Kidney (tissue), 14 donors: Measurements from ENCODE around the gene MAML1. TPM values are rescaled to one million over a fixed set of nuclear protein-coding genes. Genes with fewer than 3 reads are reported as not detected.

Experiments
- DNase-seq, 5 donors: peaks; one replicate each; pipeline ENCODE4 v3.0.0-alpha.2; 2013 to 2020
- FAIRE-seq: peaks from 2 replicates; lab custom pipeline; 2012; peaks lifted over from hg19 to GRCh38; lab: Jason Lieb, UNC
- H3K27ac ChIP-seq, 2 donors: one replicate each; pipeline ENCODE4 v1.7.0; 2013; ENCODE audit warnings: low read depth in 2 of 2, low read length in 2 of 2, inconsistent platforms in 1 of 2
- H3K27me3 ChIP-seq: one replicate; pipeline ENCODE4 v1.7.1; 2013; ENCODE audit warnings: low read length, inconsistent platforms; ENCODE audit not compliant: control insufficient read depth, insufficient read depth
- H3K36me3 ChIP-seq, 3 donors: one replicate each; pipeline versions ENCODE4 v1.7.0 to v1.7.1; 2013; ENCODE audit warnings: low read length in 3 of 3, control low read depth in 1 of 3, inconsistent platforms in 1 of 3; ENCODE audit not compliant: insufficient read depth in 3 of 3, control insufficient read depth in 2 of 3
- H3K4me1 ChIP-seq, 3 donors: one replicate each; pipeline versions ENCODE4 v1.7.0 to v1.7.1; 2013; ENCODE audit warnings: low read length in 3 of 3, inconsistent platforms in 1 of 3, low read depth in 1 of 3; ENCODE audit not compliant: control insufficient read depth in 2 of 3, insufficient read depth in 2 of 3
- H3K4me3 ChIP-seq, 3 donors: one replicate each; pipeline versions ENCODE4 v1.7.0 to v1.8.1; 2013; ENCODE audit warnings: low read length in 3 of 3, control low read depth in 1 of 3, inconsistent platforms in 1 of 3
- H3K9ac ChIP-seq, 3 donors: one replicate each; pipeline versions ENCODE4 v1.7.0 to v1.7.1; 2013; ENCODE audit warnings: low read length in 3 of 3, control low read depth in 1 of 3, inconsistent platforms in 1 of 3
- H3K9me3 ChIP-seq, 3 donors: one replicate each; pipeline versions ENCODE4 v1.7.0 to v1.7.1; 2013; ENCODE audit warnings: low read length in 3 of 3, control low read depth in 1 of 3, inconsistent platforms in 1 of 3; ENCODE audit not compliant: control insufficient read depth in 2 of 3, insufficient read depth in 1 of 3
- intact Hi-C: fragments of 100-400 bp; cut with DNase I; formaldehyde crosslinking; loops from one replicate; pipeline ENCODE4 v1.11.1; 2022
- polyA plus RNA-seq: library from polyadenylated mRNA; stranded (reverse); fragments of 350-450 nt; fragmentation: Illumina TruSeq; extraction: RNeasy Lipid Tissue Mini Kit (QIAGEN cat#74804); gene quantifications from one replicate; pipeline ENCODE4 v1.2.3, GENCODE V29; 2014; ENCODE audit warnings: low read depth, low replicate concordance; ENCODE audit not compliant: insufficient read depth
- total RNA-seq: library from RNA; stranded (reverse); fragmentation: NEBNext Ultra II Directional; extraction: Animal tissue kit (Norgen Biotek cat#: 25700); gene quantifications from one replicate; pipeline ENCODE4 v1.2.1, GENCODE V29; 2021
- TF ChIP-seq, protein P1 (sequence below): IDR thresholded peaks from 3 replicates; pipeline ENCODE4 v1.5.1; 2012; ENCODE audit warnings: mild to moderate bottlenecking, moderate library complexity, borderline replicate concordance; ENCODE audit not compliant: insufficient read depth; ENCODE audit errors: extremely low read depth
- donor health status: control.
- donor health status: control.
- donor health status: control.
- donor health status: control.
- donor health status: control.
- donor health status: DM: yes; HTN: yes; CAD: no.
- donor health status: Normal renal cell carcinoma (clear cell type).

The MAML1 gene
- total and polyA plus RNA-seq, 2 donors from 2014 or later = 5.3 to 26.8 TPM

DNA sequence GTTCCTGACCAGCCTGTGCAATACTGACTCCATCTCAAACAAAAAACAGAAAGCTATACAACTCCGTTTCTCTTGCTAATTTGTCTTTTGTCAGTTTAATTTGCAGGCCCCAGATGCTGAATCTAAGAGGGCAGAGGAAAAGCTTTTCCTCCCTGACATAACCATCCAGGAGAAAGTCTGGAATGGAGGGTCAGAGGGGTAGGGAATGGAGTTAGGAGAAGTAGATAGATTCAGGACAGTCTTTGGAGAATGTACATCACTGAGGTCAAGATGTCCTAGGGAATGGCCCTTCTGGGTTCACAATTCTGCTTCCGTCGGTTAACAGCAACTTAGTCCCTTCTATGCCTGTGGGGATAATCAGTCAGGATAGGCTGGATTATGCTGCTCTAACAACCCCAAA lies 81.5 kb downstream of the MAML1 start:
- Histone ChIP-seq H3K9me3 (no peaks in the 10 kb centered on the region), H3K9ac (no peak overlapping the region), H3K36me3 (no peaks in the 10 kb centered on the region), H3K4me3 (no peak overlapping the region), H3K27me3 (no peaks in the 10 kb centered on the region), H3K27ac (no peak overlapping the region), H3K4me1 (peaks cover 0 to 10% (median 8%) of the 10 kb centered on the region in 3 donors)
- no peak for DNase-seq
- intact Hi-C loops = no loop called here
- FAIRE-seq = no peak
- TF ChIP-seq, protein P1, sequence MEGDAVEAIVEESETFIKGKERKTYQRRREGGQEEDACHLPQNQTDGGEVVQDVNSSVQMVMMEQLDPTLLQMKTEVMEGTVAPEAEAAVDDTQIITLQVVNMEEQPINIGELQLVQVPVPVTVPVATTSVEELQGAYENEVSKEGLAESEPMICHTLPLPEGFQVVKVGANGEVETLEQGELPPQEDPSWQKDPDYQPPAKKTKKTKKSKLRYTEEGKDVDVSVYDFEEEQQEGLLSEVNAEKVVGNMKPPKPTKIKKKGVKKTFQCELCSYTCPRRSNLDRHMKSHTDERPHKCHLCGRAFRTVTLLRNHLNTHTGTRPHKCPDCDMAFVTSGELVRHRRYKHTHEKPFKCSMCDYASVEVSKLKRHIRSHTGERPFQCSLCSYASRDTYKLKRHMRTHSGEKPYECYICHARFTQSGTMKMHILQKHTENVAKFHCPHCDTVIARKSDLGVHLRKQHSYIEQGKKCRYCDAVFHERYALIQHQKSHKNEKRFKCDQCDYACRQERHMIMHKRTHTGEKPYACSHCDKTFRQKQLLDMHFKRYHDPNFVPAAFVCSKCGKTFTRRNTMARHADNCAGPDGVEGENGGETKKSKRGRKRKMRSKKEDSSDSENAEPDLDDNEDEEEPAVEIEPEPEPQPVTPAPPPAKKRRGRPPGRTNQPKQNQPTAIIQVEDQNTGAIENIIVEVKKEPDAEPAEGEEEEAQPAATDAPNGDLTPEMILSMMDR = no peak

DNA sequence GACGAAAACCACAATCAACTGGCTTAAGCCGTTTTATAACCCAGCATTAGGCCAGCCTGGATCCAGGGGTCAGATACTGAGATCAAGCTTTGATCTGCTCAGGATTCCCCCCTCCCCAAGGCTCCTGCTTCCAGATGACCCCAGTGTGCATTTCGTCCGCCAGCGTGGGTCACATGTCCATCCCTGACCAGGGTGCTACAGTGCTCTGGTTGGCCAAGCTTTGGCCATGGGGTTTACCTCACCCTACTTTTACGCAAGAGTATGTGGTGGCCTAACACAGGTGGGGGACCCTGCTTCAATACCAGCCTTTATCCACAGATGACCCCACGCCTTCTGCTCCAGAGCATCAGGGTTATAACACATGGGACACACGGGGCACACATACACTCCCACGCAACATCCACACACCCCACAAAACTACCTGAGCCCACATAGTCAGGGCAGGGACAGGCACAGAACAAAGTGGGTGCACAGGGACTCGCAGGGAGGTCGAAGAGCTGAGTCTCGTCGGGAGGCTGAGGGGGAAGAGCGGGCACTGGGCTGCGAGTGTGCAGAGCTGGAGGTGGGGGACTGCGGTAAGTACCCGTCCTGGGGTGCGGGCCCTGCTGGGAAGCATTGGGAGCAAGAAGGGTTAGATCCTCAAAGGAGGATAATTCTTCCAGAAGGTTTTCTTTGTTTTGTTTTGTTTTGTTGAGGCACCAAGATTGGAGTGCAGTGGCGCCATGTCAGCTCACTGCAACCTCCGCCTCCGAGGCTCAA lies 83.0 kb downstream of the MAML1 start:
- no peak overlapping the region for H3K4me3 ChIP-seq
- H3K27ac ChIP-seq = no peak overlapping the region
- peak in 1 of 5 donors; percentile 68 for DNase-seq
- H3K9ac ChIP-seq = no peak overlapping the region
- H3K9me3 ChIP-seq = no peaks in the 10 kb centered on the region
- TF ChIP-seq, protein P1 = no peak
- FAIRE-seq = no peak
- H3K4me1 ChIP-seq = peaks cover 0 to 22% (median 21%) of the 10 kb centered on the region in 3 donors
- no peaks in the 10 kb centered on the region for H3K36me3 ChIP-seq
- intact Hi-C loops = no loop called here
- no peaks in the 10 kb centered on the region for H3K27me3 ChIP-seq

DNA sequence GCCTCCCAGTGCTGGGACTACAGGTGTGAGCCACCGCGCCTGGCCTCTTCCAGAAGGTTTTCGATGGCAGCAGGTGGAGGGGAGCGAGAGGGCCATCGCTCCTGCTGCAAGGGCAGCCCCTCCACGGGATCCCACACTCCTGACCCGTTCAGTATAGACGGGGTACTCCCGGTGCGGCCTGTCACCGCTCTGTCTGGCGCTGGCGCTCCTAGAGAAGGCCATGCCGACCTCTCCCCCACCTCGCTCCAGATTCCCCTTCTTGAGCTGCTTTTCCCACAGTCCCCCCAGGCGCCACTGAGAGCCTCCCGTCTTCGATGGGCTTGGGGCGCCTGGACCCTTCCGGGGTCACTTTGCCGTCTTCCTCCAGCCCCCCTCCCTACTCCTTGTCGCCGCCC lies 83.8 kb downstream of the MAML1 start:
- no peaks in the 10 kb centered on the region for H3K9me3 ChIP-seq
- H3K27me3 ChIP-seq = no peaks in the 10 kb centered on the region
- no peak for FAIRE-seq
- H3K27ac ChIP-seq = no peak overlapping the region
- H3K9ac ChIP-seq = peak overlapping the region in 1 of 3 donors; percentile 34
- TF ChIP-seq, protein P1 = no peak
- H3K36me3 ChIP-seq = no peaks in the 10 kb centered on the region
- intact Hi-C loops = no loop called here
- H3K4me1 ChIP-seq = peaks cover 0 to 22% (median 21%) of the 10 kb centered on the region in 3 donors
- peak in 1 of 5 donors; percentile 75 for DNase-seq
- H3K4me3 ChIP-seq = peak overlapping the region in 1 of 3 donors; percentile 32
